H1 (cell line): ENCODE measurements around the gene TMEM17. TPM values are rescaled to one million over a fixed set of nuclear protein-coding genes. Genes with fewer than 3 reads are reported as not detected.

Experiments
- CTCF ChIA-PET: fragments of 300-600 bp; sonication (Branson Sonifier 250); formaldehyde crosslinking; loops from one replicate; lab custom pipeline; 2021; ENCODE audit not compliant: partially characterized antibody; lab: Charles Lee
- POLR2A ChIA-PET: fragments of 300-600 bp; sonication (Branson Sonifier 250); formaldehyde crosslinking; loops from one replicate; lab custom pipeline; 2021; ENCODE audit warnings: inconsistent platforms; ENCODE audit not compliant: partially characterized antibody; lab: Charles Lee
- DNase-seq, 2 experiments: peaks; one replicate each; pipeline versions ENCODE4 v3.0.0 to v3.0.0-alpha.2; 2010 to 2022; ENCODE audit warnings: low spot score in 2 of 2, low read depth in 1 of 2, mixed read lengths in 1 of 2
- FAIRE-seq: peaks from 2 replicates; lab custom pipeline; 2011; peaks lifted over from hg19 to GRCh38; lab: Jason Lieb, UNC
- H2AFZ ChIP-seq: 2 replicates; pipeline ENCODE4 v1.8.1; 2012; ENCODE audit warnings: low read length, inconsistent platforms
- H2AK5ac ChIP-seq: 2 replicates; pipeline ENCODE4 v1.6.1; 2013; ENCODE audit warnings: low read depth, low read length
- H2BK120ac ChIP-seq: replicated peaks from 2 replicates; pipeline ENCODE3; 2013; ENCODE audit warnings: low read depth, low read length, inconsistent platforms
- H2BK12ac ChIP-seq: 2 replicates; pipeline ENCODE4 v1.6.1; 2013; ENCODE audit warnings: low read depth, low read length
- H2BK15ac ChIP-seq: 2 replicates; pipeline ENCODE4 v1.6.1; 2013; ENCODE audit warnings: low read length
- H2BK20ac ChIP-seq: 2 replicates; pipeline ENCODE4 v1.6.1; 2013; ENCODE audit warnings: low read length
- H2BK5ac ChIP-seq: 2 replicates; pipeline ENCODE4 v1.6.1; 2013; ENCODE audit warnings: low read depth, low read length
- H3K14ac ChIP-seq: 2 replicates; pipeline ENCODE4 v1.6.1; 2013; ENCODE audit warnings: inconsistent platforms; ENCODE audit not compliant: insufficient read length
- H3K18ac ChIP-seq: 2 replicates; pipeline ENCODE4 v1.6.1; 2013; ENCODE audit warnings: low read length; ENCODE audit errors: extremely low read depth
- H3K23ac ChIP-seq: 2 replicates; pipeline ENCODE4 v1.6.1; 2013; ENCODE audit warnings: inconsistent platforms; ENCODE audit not compliant: insufficient read length
- H3K23me2 ChIP-seq: 2 replicates; pipeline ENCODE4 v1.6.1; 2013; ENCODE audit warnings: low read depth, low read length
- H3K27ac ChIP-seq: 2 replicates; pipeline ENCODE4 v1.6.1; 2011; ENCODE audit warnings: low read depth, low read length, inconsistent platforms
- H3K27me3 ChIP-seq, 4 experiments: replicated peaks in 1 of 4; 1 replicate in 1 of 4; 2 replicates in 3 of 4; pipeline versions ENCODE4 v1.6.1 to v1.8.1; 2011 to 2013; ENCODE audit warnings: low read length in 3 of 4, mild to moderate bottlenecking in 3 of 4, inconsistent platforms in 2 of 4, mixed read lengths in 2 of 4, moderate library complexity in 1 of 4; ENCODE audit not compliant: control insufficient read depth in 3 of 4, insufficient read depth in 3 of 4; ENCODE audit errors: extremely low read depth in 1 of 4
- H3K36me3 ChIP-seq, 4 experiments: 2 replicates each; pipeline versions ENCODE4 v1.6.1 to v1.8.1; 2011 to 2013; ENCODE audit warnings: mild to moderate bottlenecking in 4 of 4, low read length in 3 of 4, moderate library complexity in 2 of 4, control low read depth in 1 of 4, inconsistent platforms in 1 of 4; ENCODE audit not compliant: insufficient read depth in 4 of 4, control insufficient read depth in 2 of 4
- H3K4ac ChIP-seq: replicated peaks from 2 replicates; pipeline ENCODE3; 2013; ENCODE audit warnings: low read length, low read depth, mixed read lengths, inconsistent platforms; ENCODE audit not compliant: insufficient read length
- H3K4me1 ChIP-seq, 4 experiments: replicated peaks in 1 of 4; 1 replicate in 1 of 4; 2 replicates in 3 of 4; pipeline versions ENCODE4 v1.6.1 to v1.8.1; 2011 to 2013; ENCODE audit warnings: low read length in 3 of 4, inconsistent platforms in 2 of 4, mixed read lengths in 1 of 4; ENCODE audit not compliant: insufficient read depth in 4 of 4, control insufficient read depth in 3 of 4
- H3K4me2 ChIP-seq, 2 experiments: 2 replicates each; pipeline versions ENCODE4 v1.6.1 to v1.8.1; 2011 to 2013; ENCODE audit warnings: low read depth in 2 of 2, low read length in 2 of 2, control low read depth in 1 of 2, inconsistent platforms in 1 of 2, mild to moderate bottlenecking in 1 of 2; ENCODE audit not compliant: insufficient read depth in 1 of 2
- H3K4me3 ChIP-seq, 4 experiments: fragments of 200-600, 300-600 bp in 1 of 4; sonication (generic), shearing (Covaris generic), sonication (Bioruptor Twin) in 1 of 4; 2 replicates each; pipeline versions ENCODE4 v1.5.1 to v1.8.1; 2011 to 2016; ENCODE audit warnings: low read length in 4 of 4, low read depth in 3 of 4, control low read depth in 2 of 4, inconsistent platforms in 2 of 4, mild to moderate bottlenecking in 2 of 4, mixed read lengths in 1 of 4, moderate library complexity in 1 of 4; ENCODE audit not compliant: insufficient read depth in 2 of 4; ENCODE audit errors: extremely low read depth in 1 of 4
- H3K56ac ChIP-seq: replicated peaks from 2 replicates; pipeline ENCODE3; 2013; ENCODE audit warnings: low read depth, mild to moderate bottlenecking, mixed read lengths, low read length, inconsistent platforms; ENCODE audit not compliant: insufficient read length
- H3K79me1 ChIP-seq: 2 replicates; pipeline ENCODE4 v1.6.1; 2013; ENCODE audit warnings: low read depth, low read length, control low read depth
- H3K79me2 ChIP-seq, 2 experiments: 2 replicates each; pipeline versions ENCODE4 v1.6.1 to v1.8.1; 2012 to 2013; ENCODE audit warnings: low read length in 2 of 2, mild to moderate bottlenecking in 2 of 2, inconsistent platforms in 1 of 2; ENCODE audit not compliant: insufficient read depth in 2 of 2, control insufficient read depth in 1 of 2
- H3K9ac ChIP-seq, 4 experiments: replicated peaks in 1 of 4; 1 replicate in 1 of 4; 2 replicates in 3 of 4; pipeline versions ENCODE4 v1.6.1 to v1.8.1; 2011 to 2013; ENCODE audit warnings: low read depth in 3 of 4, low read length in 3 of 4, control low read depth in 2 of 4, mild to moderate bottlenecking in 2 of 4, moderate library complexity in 2 of 4, inconsistent platforms in 1 of 4; ENCODE audit errors: extremely low read depth in 1 of 4
- H3K9me3 ChIP-seq, 2 experiments: 2 replicates each; pipeline versions ENCODE4 v1.6.1 to v1.8.1; 2012 to 2013; ENCODE audit warnings: mild to moderate bottlenecking in 2 of 2, moderate library complexity in 2 of 2, control low read depth in 1 of 2, inconsistent platforms in 1 of 2, low read depth in 1 of 2, low read length in 1 of 2, mixed read lengths in 1 of 2; ENCODE audit not compliant: insufficient read depth in 2 of 2
- H4K20me1 ChIP-seq, 2 experiments: replicated peaks in 1 of 2; 2 replicates each; pipeline versions ENCODE3 to v1.8.1; 2011 to 2013; ENCODE audit warnings: inconsistent platforms in 2 of 2, low read length in 2 of 2, mild to moderate bottlenecking in 1 of 2; ENCODE audit not compliant: insufficient read depth in 2 of 2, control insufficient read depth in 1 of 2
- H4K5ac ChIP-seq: 2 replicates; pipeline ENCODE4 v1.6.1; 2013; ENCODE audit warnings: low read length, low read depth, mixed read lengths, inconsistent platforms; ENCODE audit not compliant: insufficient read length
- H4K8ac ChIP-seq: 2 replicates; pipeline ENCODE4 v1.8.0; 2013; ENCODE audit warnings: mild to moderate bottlenecking, moderate library complexity, low read length, inconsistent platforms; ENCODE audit not compliant: insufficient read depth; ENCODE audit errors: extremely low read depth
- H4K91ac ChIP-seq: replicated peaks from 2 replicates; pipeline ENCODE3; 2013; ENCODE audit warnings: low read length, mixed read lengths, inconsistent platforms; ENCODE audit not compliant: insufficient read length
- ASH2L ChIP-seq: fragments of 200-600, 300-600 bp; sonication (generic); IDR thresholded peaks from one replicate; pipeline ENCODE4 v1.7.1; 2017; ENCODE audit warnings: low read length
- CHD2 ChIP-seq: IDR thresholded peaks from 2 replicates; pipeline ENCODE4 v1.6.1; 2012; ENCODE audit warnings: low read length, improper control_type of control experiment
- GTF2F1 ChIP-seq: IDR thresholded peaks from 2 replicates; pipeline ENCODE4 v1.6.1; 2012; ENCODE audit warnings: low read depth, low read length, improper control_type of control experiment, borderline replicate concordance
- KDM4A ChIP-seq: IDR thresholded peaks from one replicate; pipeline ENCODE4 v1.7.1; 2012; ENCODE audit warnings: low read depth, mild to moderate bottlenecking, moderate library complexity, low read length, inconsistent platforms; ENCODE audit not compliant: severe bottlenecking
- NRF1 ChIP-seq: IDR thresholded peaks from 2 replicates; pipeline ENCODE4 v1.6.1; 2011; ENCODE audit warnings: mild to moderate bottlenecking, low read depth, low read length, improper control_type of control experiment
- PHF8 ChIP-seq: fragments of 200-600 bp; sonication (generic); conservative IDR thresholded peaks from 2 replicates; pipeline ENCODE4 v1.7.1; 2012; ENCODE audit warnings: low read depth, mild to moderate bottlenecking, inconsistent platforms, low read length, moderate library complexity
- POLR2AphosphoS5 ChIP-seq: IDR thresholded peaks from 2 replicates; pipeline ENCODE4 v1.6.1; 2011; ENCODE audit warnings: low read depth, low read length
- SAP30 ChIP-seq: fragments of 300-600 bp; sonication (generic); IDR thresholded peaks from 2 replicates; pipeline ENCODE4 v1.7.1; 2012; ENCODE audit warnings: low read length, moderate library complexity, mild to moderate bottlenecking, inconsistent platforms; ENCODE audit not compliant: insufficient read depth, insufficient replicate concordance
- SP4 ChIP-seq: IDR thresholded peaks from 2 replicates; pipeline ENCODE4 v1.6.1; 2012; ENCODE audit warnings: low read length, inconsistent platforms
- TCF12 ChIP-seq: IDR thresholded peaks from 2 replicates; pipeline ENCODE4 v1.6.1; 2011; ENCODE audit warnings: low read depth, mild to moderate bottlenecking, low read length
- TEAD4 ChIP-seq: IDR thresholded peaks from 2 replicates; pipeline ENCODE4 v1.6.1; 2012; ENCODE audit warnings: low read depth, low read length, inconsistent platforms, mixed read lengths
- WGBS, 2 experiments: shearing (Covaris generic) in 1 of 2; methylation state at CpG; one replicate each; pipeline versions ENCODE4 v1.1.6 to v1.1.7; 2013 to 2015; ENCODE audit warnings: low lambda C conversion rate in 2 of 2, mixed read lengths in 2 of 2, inconsistent platforms in 1 of 2, low coverage in 1 of 2, missing lambda C conversion rate in 1 of 2; ENCODE audit not compliant: insufficient replicate concordance in 2 of 2, insufficient coverage in 1 of 2, insufficient read length in 1 of 2; ENCODE audit errors: extremely low coverage in 1 of 2, missing lambda C conversion rate in 1 of 2; 5-methylcytosine and 5-hydroxymethylcytosine counted together
- polyA plus RNA-seq, 7 experiments: library from polyadenylated mRNA; depleted of rRNA in 3 of 7; stranded (reverse) in 5 of 7; unstranded in 2 of 7; fragments of >200 nt in 5 of 7; fragments of 200-250 nt in 2 of 7; gene quantifications; 1 replicate in 5 of 7; 2 replicates in 1 of 7; 4 replicates in 1 of 7; pipeline versions ENCODE4 v1.2.1 to v1.2.3, GENCODE V29; 2011 to 2013; ENCODE audit warnings: missing spikeins in 2 of 7, mixed read lengths in 2 of 7
- total RNA-seq: library from RNA; stranded (reverse); fragmentation: NEBNext Ultra II Directional; extraction: Animal tissue kit (Norgen Biotek cat#: 25700); gene quantifications from 2 replicates; pipeline ENCODE4 v1.2.1, GENCODE V29; 2021

TMEM17 gene
- total and polyA plus RNA-seq, 2 of the 8 experiments (the other 6 are each of a cell fraction or from before 2014, with no cell fraction given), result 0.69 to 1.2 TPM

- POLR2A ChIA-PET, result interaction anchor here (1.9 kb wide), 1 partner anchor 104 kb away, joined by 4 read pairs; no protein-coding TSS in a partner anchor
- 87% methylated on average over 1 of the region's 1 CpG; no CpG with 5 or more reads in 1 of the 2 experiments for WGBS, 2 experiments
Observed at GRCh38 chr2:62473246-62473827, 32.7 kb downstream of the TMEM17 start.

More at GRCh38 chr2:62473246-62473827, 32.7 kb downstream of the TMEM17 start:
- no peak overlapping the region for H4K91ac ChIP-seq
- peaks cover 2% of the 10 kb centered on the region for H3K79me1 ChIP-seq
- CTCF ChIA-PET, result interaction anchor here (0.7 to 1.7 kb wide), 4 partner anchors 11 to 302 kb away, joined by 3 to 8 read pairs (median 3); no protein-coding TSS in a partner anchor
- peaks cover 7 to 18% (median 11%) of the 10 kb centered on the region in 4 experiments for H3K4me1 ChIP-seq
- H3K79me2 ChIP-seq, result peaks cover 0 to 2% of the 10 kb centered on the region in 2 experiments; a peak in 1 of 4 replicates
- no peak overlapping the region for H3K14ac ChIP-seq
- no peaks in the 10 kb centered on the region; a peak in 1 of 4 replicates for H3K9me3 ChIP-seq
- no peak overlapping the region for H3K4me3 ChIP-seq
- H3K56ac ChIP-seq, result no peak overlapping the region
- H2BK12ac ChIP-seq, result no peak overlapping the region
- H3K4me2 ChIP-seq, result no peak overlapping the region
- no peaks in the 10 kb centered on the region for H3K23me2 ChIP-seq
- H3K9ac ChIP-seq, result no peak overlapping the region
- no peak overlapping the region for H4K5ac ChIP-seq
- no peak overlapping the region for H2BK120ac ChIP-seq
- H2BK15ac ChIP-seq, result 0 out of 2 replicates have a peak overlapping the region, but pooled peaks have one; percentile 25
- no peak for TF ChIP-seq SP4
- no peak for TF ChIP-seq ASH2L
- TF ChIP-seq KDM4A, result no peak
- TF ChIP-seq TEAD4, result no peak
- TF ChIP-seq PHF8, result no peak
- no peak for TF ChIP-seq TCF12
- no peak for TF ChIP-seq NRF1
- no peak for TF ChIP-seq GTF2F1
- TF ChIP-seq POLR2AphosphoS5, result no peak
- no peak for TF ChIP-seq CHD2
- TF ChIP-seq SAP30, result no peak
- H2AFZ ChIP-seq, result no peak overlapping the region
- no peak overlapping the region for H4K8ac ChIP-seq
- no peak for FAIRE-seq
- no peak for DNase-seq
- no peaks in the 10 kb centered on the region for H3K27me3 ChIP-seq
- no peak overlapping the region for H3K27ac ChIP-seq
- H2AK5ac ChIP-seq, result no peak overlapping the region
- no peaks in the 10 kb centered on the region for H4K20me1 ChIP-seq
- H2BK5ac ChIP-seq, result no peak overlapping the region
- H3K23ac ChIP-seq, result no peak overlapping the region
- H3K4ac ChIP-seq, result no peak overlapping the region
- H3K36me3 ChIP-seq, result no peaks in the 10 kb centered on the region
- H2BK20ac ChIP-seq, result 0 out of 2 replicates have a peak overlapping the region, but pooled peaks have one; percentile 51
- H3K18ac ChIP-seq, result no peak overlapping the region
